SHP77 treated with DMSO at 0.1 percent for 48 hours (cell line): ENCODE results near the gene LRP1.

Experiments
- DNase-seq: peaks from one replicate; lab custom pipeline; 2025; lab: John Stamatoyannopoulos, UW

The LRP1 gene

DNA sequence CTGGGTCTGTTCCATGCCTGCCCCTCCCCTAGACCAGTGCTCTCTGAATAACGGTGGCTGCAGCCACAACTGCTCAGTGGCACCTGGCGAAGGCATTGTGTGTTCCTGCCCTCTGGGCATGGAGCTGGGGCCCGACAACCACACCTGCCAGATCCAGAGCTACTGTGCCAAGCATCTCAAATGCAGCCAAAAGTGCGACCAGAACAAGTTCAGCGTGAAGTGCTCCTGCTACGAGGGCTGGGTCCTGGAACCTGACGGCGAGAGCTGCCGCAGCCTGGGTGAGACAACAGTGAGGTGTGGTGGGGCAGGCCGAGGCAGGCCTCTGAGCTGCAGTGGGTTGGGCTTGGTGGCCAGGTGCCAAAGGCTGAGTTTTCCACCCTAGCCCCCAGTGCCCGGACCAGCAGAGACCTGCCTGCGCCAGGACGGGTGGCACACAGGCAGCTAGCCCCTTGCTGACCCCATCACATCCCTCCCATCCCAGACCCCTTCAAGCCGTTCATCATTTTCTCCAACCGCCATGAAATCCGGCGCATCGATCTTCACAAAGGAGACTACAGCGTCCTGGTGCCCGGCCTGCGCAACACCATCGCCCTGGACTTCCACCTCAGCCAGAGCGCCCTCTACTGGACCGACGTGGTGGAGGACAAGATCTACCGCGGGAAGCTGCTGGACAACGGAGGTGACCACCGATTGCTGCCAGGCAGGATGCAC, 47.3 kb downstream of the LRP1 start:
- DNase-seq = peak; percentile 62

- DNase-seq = no peak
Measured at GRCh38 chr12:57176139-57176477, 47.8 kb downstream of the LRP1 start.

- DNase-seq = no peak
Measured at GRCh38 chr12:57176846-57177245, 48.6 kb downstream of the LRP1 start.

- DNase-seq = no peak
Measured at GRCh38 chr12:57177354-57177753, 49.1 kb downstream of the LRP1 start.

- DNase-seq = no peak
Measured at GRCh38 chr12:57178213-57178612, 49.9 kb downstream of the LRP1 start.

DNA sequence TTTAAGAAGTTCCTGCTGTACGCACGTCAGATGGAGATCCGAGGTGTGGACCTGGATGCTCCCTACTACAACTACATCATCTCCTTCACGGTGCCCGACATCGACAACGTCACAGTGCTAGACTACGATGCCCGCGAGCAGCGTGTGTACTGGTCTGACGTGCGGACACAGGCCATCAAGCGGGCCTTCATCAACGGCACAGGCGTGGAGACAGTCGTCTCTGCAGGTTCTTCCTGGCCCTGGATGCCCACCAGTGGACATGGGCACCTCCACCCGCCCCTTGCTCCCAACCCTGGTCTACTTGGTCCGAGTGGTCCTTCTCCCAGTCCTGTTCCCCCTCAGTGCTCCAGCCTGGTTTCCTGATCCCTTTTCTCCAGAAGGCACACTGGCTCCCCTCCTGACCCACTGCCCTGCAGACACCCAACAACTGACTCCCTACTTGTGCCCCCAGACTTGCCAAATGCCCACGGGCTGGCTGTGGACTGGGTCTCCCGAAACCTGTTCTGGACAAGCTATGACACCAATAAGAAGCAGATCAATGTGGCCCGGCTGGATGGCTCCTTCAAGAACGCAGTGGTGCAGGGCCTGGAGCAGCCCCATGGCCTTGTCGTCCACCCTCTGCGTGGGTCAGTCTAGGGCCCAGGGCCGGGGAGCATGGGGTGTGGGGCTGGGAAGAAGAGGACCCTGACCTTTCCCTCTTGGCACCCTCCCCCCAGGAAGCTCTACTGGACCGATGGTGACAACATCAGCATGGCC, 51.2 kb downstream of the LRP1 start:
- no peak for DNase-seq

DNA sequence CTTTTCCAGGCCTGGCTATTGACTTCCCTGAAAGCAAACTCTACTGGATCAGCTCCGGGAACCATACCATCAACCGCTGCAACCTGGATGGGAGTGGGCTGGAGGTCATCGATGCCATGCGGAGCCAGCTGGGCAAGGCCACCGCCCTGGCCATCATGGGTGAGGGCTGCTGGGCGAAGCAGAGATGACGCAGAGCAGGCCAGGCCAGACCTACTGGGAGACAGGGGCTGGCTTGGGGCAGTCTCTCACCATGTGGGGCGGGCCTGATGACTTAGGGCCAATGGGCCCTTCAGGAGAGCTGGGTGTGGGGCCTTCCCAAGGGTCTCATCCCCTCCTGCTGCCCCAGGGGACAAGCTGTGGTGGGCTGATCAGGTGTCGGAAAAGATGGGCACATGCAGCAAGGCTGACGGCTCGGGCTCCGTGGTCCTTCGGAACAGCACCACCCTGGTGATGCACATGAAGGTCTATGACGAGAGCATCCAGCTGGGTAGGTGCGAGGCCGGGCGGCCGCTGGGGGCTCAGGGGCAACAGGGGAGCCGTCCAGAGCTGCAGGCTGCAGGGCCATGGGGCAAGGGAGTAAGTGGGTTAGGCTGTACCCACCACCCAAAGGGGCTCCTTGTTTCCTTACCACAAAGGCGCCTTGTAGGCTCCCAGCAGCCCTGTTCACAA, 52.2 kb downstream of the LRP1 start:
- no peak for DNase-seq

- DNase-seq = no peak
Measured at GRCh38 chr12:57181072-57181471, 52.8 kb downstream of the LRP1 start.

GRCh38 chr12:57181561-57182155, 53.4 kb downstream of the LRP1 start:
- no peak for DNase-seq

GRCh38 chr12:57182918-57183575, 54.8 kb downstream of the LRP1 start:
- peak; percentile 23 for DNase-seq

DNA sequence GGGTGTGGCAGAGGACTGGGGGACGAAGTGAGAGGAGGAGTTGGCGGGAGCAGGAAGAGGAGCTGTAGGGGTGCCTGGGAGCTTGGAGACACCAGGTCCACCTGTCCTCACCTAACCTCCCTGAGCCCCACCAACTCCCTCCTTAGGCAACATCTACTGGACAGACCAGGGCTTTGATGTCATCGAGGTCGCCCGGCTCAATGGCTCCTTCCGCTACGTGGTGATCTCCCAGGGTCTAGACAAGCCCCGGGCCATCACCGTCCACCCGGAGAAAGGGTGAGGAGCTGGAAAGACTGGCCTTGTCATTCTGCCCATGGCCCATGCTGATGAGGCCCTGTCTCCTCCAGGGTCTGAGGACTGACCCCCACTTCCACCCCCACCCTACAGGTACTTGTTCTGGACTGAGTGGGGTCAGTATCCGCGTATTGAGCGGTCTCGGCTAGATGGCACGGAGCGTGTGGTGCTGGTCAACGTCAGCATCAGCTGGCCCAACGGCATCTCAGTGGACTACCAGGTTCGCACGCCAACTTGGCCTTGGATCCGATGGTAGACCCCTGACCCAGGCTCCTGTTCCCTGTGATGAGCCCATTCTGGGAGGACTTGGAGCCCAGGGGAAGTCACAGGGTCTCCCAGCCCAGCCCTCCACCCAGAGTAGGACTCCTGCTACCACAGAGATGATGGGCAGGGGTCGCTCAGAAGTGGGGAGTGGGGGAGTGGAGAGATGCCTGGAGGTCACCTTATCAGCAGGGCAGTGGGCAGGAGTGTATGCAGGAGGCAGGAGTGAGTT, 55.8 kb downstream of the LRP1 start:
- DNase-seq = no peak

- DNase-seq = no peak
Measured at GRCh38 chr12:57185403-57185802, 57.1 kb downstream of the LRP1 start.

GRCh38 chr12:57185906-57186508, 57.7 kb downstream of the LRP1 start:
- no peak for DNase-seq

GRCh38 chr12:57187222-57188089, 59.2 kb downstream of the LRP1 start:
- no peak for DNase-seq

- DNase-seq = no peak
Measured at GRCh38 chr12:57188090-57188425, 59.8 kb downstream of the LRP1 start.

GRCh38 chr12:57190037-57190436, 61.8 kb downstream of the LRP1 start:
- DNase-seq = no peak

DNA sequence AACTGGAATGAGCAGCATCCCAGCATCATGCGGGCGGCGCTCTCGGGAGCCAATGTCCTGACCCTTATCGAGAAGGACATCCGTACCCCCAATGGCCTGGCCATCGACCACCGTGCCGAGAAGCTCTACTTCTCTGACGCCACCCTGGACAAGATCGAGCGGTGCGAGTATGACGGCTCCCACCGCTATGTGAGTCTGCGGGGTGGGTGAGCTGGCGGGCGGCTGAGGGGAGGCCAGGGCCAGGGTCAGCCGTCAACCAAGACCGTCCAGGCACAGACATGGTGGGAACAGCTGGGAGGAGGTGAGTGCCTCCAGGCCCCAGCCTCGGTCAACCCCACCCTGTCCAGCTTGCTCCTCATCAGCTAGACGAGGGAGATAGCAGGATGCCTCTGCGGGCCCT, 62.5 kb downstream of the LRP1 start:
- no peak for DNase-seq

DNA sequence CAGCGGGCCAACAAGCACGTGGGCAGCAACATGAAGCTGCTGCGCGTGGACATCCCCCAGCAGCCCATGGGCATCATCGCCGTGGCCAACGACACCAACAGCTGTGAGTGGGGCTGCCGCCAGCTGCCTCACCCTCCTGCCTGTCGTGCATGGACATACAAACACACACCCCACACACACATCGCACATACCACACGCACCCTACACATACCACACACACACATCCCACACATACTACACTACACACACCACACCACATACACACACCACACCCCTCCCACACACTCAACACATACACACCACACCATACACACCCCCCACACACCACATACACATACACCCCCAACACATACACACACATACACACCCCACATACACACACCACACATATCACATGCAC, 63.1 kb downstream of the LRP1 start:
- no peak for DNase-seq

- DNase-seq = no peak
Measured at GRCh38 chr12:57192920-57193319, 64.6 kb downstream of the LRP1 start.

DNA sequence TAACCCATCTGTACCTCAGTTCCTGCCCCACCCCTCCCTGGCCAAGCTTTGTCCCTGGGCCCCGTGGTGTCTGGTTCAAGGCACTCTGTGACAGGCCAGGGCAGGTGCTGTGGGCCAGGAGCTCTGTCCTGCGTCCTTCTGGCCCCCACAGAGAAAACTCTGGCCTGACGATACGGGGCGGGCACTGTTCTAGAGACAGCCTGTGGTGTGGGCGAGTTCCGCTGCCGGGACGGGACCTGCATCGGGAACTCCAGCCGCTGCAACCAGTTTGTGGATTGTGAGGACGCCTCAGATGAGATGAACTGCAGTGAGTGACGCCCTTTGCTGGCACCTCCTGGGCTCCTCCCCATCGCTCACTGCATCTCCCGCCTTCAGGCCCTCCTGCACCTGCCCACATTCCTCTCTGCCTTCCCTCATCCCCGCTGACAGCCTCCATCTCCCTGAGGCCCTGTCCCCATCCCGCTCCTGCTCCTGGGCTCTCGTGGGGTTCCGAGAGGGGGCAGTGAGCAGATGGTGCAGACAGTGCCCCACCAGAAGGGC, 65.5 kb downstream of the LRP1 start:
- DNase-seq = no peak
